NCI-H1048 (cell line): Measurements from ENCODE around the gene PTPRS.

Experiments
- DNase-seq: peaks from one replicate; lab custom pipeline; 2025; lab: John Stamatoyannopoulos, UW

PTPRS gene

DNA sequence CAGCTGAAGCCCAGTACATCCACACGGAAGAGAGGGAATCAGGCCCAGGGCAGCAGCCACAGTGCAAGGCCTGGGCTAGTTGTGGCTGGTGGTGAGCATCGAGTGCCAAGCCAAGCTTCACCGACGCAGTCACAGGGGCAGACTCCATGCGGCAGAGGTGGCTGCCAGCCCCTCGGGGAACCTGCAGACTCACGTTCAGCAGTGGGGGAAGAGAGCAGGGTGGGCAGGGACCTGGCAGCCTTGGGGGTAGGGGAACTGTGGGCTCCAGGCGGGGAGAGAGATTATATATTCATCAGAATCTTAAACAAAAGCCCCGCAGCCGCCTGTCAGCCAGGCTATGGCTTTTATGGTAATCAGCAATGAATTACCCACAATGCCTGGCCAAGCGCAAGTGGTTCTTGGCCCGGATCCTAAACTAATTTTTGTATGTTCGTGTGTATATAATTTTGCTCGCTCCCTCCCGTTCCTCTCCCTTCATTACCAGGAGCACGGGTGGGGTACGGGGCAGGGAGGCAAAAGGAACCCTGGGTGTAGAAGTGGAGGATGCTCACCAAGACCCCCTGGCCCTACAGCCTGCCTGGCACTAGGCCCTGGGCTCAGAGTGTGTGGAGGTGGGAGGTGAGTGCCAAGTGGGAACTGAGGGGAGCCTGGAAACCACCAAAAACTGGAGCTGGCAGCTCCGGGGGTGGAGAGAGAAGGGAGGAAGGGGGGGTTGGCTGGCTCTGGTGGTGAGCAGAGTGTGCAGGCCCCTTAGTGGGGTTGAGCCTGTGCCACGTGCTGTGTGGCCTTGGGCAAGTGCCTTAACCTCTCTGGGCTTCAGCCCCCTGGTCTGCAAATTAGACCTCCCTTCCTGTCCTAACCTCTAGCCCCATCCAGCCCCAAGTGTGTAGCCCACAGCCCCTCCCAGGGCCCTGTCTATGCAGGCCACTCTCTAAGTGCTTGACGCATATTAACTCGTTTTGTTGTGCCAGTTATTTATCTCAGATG lies 31.9 kb downstream of the PTPRS start:
- peak; percentile 56 for DNase-seq

DNA sequence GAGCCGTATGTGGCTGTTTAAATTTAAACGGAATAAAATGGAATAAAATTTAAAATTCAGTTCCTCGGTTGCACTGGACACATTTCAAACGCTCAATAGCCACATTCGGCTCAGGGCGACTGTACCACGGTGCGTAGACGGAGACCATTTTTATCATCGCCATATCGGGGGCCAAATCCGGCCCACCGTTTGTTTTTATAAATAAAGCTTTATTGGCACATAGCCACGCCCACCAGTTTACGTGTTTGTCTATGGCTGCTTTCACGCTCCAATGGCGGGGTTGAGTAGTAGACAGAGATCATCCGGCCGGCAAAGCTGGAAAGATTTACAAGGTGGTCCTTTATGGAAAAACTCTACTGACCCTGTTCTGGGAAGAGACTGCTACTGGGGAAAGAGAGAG lies 33.0 kb downstream of the PTPRS start:
- DNase-seq = no peak

DNA sequence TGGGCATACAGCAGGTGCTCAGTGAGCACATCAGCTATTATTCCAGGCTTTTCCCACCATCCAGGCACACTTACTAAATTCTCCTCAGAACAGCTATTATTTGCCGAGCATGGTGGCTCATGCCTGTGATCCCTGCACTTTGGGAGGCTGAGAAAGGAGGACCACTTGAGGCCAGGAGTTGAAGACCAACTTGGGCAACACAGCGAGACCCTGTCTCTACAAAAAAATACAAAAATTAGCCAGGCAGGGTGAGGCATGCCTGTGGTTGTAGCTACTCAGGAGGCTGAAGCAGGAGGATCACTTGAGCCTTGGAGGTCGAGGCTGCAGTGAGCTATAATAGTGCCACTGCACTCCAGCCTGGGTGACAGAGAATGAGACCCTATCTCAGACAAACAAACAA lies 35.4 kb downstream of the PTPRS start:
- DNase-seq = no peak

DNA sequence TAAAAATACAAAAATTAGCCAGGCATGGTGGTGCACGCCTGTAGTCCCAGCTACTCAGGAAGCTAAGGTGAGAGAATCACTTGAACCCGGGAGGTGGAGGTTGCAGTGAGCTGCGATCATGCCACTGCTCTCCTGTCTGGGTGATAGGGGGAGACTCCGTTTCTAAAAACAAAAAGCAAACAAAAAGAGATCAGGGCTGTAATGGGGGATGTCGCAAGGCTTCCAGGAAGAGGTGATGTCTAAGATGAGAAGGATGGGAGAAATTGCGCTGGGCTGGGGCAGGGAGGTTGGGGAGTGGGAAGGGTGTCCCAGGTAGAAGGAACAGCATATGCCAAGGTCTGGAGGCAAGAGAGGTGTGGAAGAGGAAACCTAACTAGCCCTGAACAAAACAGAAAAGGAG lies 36.1 kb downstream of the PTPRS start:
- no peak for DNase-seq

DNA sequence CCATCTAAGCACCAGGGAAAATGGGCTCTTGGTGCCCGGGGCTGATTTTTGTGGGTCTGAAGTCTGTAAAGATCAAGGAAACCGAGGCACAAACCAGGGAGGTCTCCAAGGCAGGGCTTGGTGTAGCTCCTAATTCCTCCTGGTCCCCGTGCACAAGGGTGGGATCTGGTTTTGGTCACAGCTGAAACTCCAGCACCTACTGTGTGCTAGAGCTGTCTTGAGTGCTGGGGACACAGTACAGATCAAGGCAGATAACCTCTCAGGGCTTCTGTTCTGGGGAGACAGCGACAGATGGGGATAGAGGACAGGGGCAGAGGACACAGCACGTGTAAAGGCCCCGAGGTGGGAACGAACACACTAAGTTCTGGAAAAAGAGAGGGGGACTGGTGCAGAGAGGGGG lies 37.4 kb downstream of the PTPRS start:
- DNase-seq = no peak

DNA sequence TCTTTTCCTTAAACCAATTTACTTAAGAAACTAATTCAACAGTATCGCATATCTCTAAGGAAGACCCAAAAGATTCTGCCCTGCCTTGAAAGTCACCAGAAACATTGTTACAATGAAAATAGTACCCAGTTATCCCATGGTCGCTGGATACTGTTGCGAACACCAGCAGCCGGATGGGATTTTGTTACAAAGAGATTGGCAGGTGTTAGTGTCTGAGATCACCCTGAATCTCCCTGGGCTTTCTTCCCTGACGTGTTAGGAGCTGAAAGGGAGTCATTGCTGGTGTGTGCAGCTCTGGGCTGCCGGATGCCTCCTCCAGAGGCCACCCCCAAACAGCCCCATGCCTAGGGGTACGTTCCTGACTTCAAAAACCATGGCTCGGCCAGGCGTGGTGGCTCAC lies 38.2 kb downstream of the PTPRS start:
- no peak for DNase-seq

DNA sequence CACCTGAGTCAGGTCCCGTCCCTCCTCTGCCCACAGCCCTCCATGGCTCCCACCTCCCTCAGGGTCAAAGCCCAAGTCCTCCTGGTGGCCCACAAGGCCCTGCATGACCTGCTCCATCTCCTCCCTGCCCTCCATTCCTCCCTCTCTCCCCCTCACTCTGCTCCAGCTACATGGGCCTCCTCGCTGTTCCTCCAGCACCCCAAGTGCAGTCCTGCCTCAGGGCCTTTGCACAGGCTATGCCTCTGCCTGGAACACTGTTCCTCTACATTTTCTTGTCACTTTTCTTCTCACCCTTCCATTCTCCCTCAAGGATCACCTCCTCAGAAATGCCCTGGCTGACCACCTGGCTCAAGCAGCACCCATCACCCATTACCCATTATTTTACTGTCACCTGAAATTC lies 41.5 kb downstream of the PTPRS start:
- no peak for DNase-seq

DNA sequence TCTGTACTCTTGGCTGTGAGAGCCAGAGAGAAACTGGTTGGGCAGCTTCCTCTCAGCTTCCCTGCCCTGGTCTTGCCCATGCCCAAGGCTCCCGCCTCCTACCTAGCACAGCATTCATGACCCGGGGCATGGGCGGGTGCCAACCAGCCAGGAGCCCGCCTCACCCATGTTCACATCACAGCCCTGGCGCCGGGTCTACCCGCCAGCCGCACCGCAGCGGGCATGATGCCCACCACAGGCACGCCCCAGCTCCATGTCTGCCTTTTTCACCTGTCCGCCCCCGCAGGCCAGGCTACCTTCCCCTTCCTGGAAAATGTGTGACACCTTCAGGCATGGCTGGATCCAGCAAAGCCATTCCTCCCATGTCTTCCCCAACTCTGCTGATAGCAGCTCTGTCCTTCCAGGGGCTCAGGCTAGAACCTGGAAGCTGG lies 42.1 kb downstream of the PTPRS start:
- DNase-seq = no peak

DNA sequence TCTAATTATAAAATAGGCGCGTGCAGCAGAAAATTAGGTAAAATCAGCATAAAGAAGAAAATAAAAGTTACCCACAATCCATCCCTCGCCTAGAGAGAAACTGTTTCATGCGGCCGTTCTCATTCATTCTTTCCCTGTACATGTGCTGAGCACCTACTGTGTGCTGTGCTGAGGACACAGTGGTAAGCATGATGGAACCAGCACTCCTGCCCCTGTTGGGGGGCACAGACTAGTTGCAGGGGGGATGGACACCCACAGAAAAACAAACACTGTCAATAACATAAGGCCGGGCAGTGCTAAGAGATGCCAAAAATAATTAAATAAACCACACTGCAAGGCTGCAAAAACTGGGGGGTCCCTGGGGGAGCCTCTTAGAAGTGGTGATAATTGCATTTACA lies 43.3 kb downstream of the PTPRS start:
- DNase-seq = no peak

DNA sequence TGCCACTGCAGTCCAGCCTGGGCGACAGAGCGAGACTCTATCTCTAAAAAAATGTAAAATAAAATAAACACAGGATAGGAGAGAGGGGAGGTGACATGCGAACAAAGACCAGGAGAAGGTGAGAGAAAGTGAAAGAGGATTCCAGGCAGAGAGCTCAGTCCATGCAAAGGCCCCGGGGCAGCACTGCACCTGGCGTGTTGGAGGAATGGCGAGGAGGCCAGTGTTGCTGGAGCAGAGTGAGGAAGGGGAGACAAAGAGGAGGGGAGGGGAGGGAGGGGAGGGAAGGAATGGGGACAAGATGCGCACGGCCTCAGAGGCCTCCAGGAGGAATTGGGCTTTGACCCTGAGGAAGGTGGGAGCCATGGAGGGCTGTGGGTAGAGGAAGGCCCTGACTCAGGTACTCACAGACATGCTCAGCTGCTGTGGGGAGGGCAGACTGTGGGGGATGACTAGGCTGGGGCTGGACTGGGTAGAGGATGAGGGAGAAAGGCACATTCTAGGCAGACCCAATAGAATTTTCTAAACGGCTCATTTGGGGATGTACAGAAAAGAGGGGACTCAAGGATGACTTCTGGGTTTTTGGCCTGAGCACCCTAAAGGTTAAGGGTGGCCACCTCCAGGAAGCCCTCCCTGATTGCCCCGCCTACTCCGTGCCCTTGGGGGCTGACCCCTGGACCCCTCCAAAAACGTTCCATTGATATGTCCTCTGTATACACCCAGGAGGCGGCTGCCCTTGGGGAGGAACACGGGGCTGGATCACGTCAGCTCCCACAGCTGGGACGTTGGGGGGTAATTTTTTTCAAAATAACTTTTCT lies 43.9 kb downstream of the PTPRS start:
- no peak for DNase-seq

DNA sequence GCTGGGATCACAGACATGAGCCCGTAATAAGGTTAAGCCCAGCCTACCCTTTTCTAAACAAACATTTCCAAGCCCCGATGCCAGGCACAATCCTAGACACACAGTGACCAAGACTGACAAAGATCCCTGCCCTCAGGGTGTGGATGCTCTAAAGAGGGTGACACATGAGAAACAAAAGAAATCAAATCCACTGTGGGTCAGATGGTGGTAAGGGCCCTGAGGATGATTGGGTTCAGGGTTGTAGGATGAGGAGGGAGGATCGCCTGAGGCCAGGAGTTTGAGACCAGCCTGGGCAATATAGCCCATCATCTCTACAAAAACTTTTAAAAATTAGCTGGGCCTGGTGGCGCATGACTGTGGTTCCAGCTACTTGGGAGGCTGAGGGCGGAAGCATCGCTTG lies 44.6 kb downstream of the PTPRS start:
- no peak for DNase-seq

DNA sequence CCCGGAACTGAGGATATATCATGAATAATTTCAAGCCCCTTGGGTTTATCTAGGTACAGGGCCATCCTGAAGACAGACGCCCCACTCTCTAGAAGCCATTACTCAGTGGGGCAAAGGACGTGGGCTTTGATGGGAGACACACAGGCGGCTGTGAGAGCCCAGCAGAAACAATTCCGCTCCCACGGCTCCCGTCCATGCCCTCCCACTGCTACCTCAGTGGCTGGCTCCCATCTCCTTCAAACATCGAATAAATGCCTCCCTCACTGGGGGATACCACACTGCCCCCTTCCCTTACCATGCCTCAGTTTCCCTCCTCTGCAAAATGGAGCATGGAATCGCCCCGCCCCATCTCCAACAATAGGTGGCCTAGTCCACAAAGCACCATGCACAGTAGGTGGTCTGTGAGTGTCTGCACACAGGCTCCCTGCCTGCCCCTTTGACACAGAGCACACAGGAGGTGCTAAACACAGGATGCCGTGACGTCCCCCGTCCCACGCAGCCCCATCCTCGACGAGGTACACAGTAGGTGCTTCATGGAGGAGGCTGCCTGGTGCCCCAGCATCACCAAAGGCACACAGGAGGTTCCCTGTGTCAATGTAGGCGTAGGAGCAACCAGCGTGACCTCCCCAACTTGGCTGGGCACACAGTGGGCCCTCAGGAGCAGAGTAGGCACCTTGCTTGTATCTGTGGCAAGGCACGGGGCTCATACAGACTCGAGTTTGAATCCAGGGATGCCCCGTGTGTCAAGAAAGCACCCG lies 46.0 kb downstream of the PTPRS start:
- no peak for DNase-seq

DNA sequence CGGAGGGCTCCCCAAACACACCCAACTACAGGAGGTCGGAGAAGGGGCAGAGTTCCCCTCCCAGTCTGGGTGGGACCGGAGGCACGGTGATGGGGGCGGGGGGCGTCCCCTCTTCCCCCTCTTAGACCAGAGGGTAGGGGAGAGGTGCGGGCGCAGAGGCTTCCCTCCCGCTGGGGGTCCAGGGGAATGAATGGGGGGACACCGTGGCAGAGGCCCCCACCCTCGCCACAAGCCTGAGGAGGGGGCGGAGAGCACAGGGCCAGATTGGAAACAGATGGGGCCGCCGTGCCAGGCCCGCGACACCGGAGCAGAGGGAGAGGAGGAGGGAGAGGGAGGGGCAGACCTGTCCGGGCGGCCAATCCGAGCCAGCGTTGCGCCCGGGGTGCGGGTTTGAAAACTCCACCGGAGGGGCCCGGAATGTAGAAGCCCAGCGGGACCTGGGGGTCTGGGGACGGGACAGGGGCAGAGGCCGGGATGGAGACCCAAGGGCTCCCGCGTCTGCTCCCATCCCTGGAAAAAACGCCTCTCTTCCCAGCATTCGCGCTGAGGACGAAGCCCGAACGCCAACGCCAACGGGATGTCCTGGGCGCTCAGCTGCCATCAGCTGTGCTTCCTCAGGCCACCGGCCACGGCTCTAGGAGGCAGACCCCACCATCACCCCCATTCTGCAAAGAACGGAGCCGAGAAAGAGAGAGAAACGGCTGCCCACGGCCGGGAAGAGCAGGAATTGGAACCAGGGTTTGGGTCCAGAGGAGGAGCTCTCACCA lies 46.8 kb downstream of the PTPRS start:
- no peak for DNase-seq

DNA sequence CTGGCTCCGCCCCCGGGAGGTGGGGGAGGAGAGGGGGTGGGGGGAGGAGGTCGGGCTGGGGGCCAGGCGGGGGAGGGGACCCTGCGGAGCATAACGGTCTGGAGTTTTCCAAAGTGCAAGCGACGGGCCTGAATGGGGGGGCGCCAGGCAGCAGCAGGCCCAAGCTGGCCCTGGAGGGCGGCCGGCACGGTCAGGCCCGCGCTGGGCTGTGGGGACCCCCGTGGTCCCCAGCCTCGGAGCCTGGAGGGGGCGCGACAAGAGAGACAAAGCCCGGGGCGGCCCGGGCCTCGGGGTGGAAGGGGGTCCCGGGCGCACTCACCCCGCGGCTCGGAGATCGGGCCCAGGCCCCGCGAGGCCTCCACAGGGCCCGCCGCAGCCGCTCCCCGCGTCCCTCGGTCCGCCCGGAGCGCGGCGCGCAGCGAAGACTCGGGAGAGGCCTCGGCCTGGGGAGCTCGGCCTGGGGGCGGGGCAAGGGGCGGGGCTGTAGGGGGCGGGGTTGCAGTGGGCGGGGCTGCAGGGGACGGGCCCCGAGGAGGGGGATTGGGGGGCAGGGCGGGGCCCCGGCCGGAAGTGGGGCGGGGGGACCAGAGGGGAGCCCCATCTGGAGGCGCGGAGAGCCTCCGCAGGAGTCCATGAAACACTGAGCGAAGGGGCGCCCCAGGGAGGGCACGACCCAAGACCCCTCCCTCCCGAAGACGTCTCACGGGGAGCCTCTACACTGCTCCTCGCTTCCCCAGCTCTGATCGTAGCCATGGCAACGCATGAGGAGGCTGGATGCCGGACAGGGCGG lies 47.6 kb downstream of the PTPRS start:
- peak; percentile 38 for DNase-seq

DNA sequence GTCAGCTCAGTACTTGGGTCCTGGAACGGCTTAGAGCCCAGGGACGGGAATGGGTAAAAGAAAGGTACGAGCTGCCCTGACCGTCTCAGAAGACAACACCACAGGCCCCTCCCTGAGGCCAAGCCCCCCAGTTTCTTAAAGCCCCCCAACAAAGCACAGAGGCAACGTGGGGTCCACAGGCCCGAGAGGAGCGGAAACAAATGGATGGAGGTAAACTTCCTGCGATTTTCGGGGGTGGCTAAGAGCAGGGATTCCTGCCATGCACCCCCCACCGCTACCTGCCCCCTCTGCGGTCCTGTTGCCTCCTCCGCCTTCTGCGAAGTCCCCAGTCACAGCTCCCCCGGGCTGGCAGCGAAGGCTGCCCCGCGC lies 48.2 kb downstream of the PTPRS start:
- DNase-seq = no peak

DNA sequence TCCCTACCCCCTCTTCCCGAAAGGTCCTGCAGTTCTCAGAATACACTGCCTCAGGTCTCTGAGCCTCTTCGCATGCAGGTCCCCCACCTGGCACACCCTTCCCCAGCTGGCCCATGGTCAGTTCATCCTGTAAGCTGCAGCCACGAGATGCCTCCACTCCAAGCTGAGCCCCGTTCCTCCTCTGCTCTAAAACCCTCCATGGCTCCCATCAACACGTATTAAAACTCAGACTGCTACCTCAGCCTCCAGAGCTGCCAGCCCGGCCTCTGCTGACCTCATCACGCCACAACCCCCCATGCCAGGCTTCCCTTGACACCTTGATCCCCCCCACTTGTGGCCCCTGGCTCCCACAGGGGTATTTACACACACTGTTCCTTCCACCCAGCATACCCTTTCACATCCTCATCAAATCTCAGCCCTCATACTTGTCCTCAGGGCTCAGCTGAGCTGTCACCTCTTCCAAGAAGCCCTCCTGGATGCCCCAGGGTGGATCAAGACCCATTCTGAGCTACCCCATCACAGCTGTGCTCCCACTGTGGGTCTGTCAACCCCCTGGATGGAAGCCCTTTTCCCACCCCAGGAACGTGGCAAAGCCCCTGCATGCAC lies 48.9 kb downstream of the PTPRS start:
- no peak for DNase-seq
